Mucosa of rectum (tissue), 2 donors: ENCODE data around the gene MMAB.

Source experiments
- H3K27ac ChIP-seq, 2 donors: one replicate each; pipeline ENCODE4 v1.7.0; 2013; ENCODE audit warnings: inconsistent platforms in 2 of 2, low read depth in 2 of 2, low read length in 2 of 2
- H3K27me3 ChIP-seq, 2 donors: one replicate each; pipeline ENCODE4 v1.7.0; 2013; ENCODE audit warnings: low read length in 2 of 2; ENCODE audit not compliant: control insufficient read depth in 2 of 2, insufficient read depth in 2 of 2
- H3K36me3 ChIP-seq, 2 donors: one replicate each; pipeline ENCODE4 v1.7.0; 2013; ENCODE audit warnings: low read length in 2 of 2; ENCODE audit not compliant: control insufficient read depth in 2 of 2, insufficient read depth in 2 of 2
- H3K4me1 ChIP-seq, 2 donors: one replicate each; pipeline ENCODE4 v1.7.0; 2013; ENCODE audit warnings: low read length in 2 of 2, mild to moderate bottlenecking in 1 of 2; ENCODE audit not compliant: control insufficient read depth in 2 of 2, insufficient read depth in 2 of 2
- H3K4me3 ChIP-seq, 2 donors: one replicate each; pipeline ENCODE4 v1.7.0; 2013; ENCODE audit warnings: low read length in 2 of 2
- H3K9ac ChIP-seq, 2 donors: one replicate each; pipeline ENCODE4 v1.7.0; 2013; ENCODE audit warnings: low read length in 2 of 2, low read depth in 1 of 2, mild to moderate bottlenecking in 1 of 2
- H3K9me3 ChIP-seq, 2 donors: one replicate each; pipeline ENCODE4 v1.7.0; 2013; ENCODE audit warnings: low read length in 2 of 2; ENCODE audit not compliant: control insufficient read depth in 2 of 2
- donor health status: healthy.
- donor health status: Normal muscosa, but diverticular disease.

The MMAB gene

GRCh38 chr12:109544955-109545531 lies 28.3 kb downstream of the MMAB start:
- H3K36me3 ChIP-seq, result no peaks in the 10 kb centered on the region
- H3K27me3 ChIP-seq, result peaks cover 8% of the 10 kb centered on the region in 2 donors
- H3K9me3 ChIP-seq, result no peaks in the 10 kb centered on the region
- H3K4me3 ChIP-seq, result no peak overlapping the region
- no peak overlapping the region for H3K27ac ChIP-seq
- H3K9ac ChIP-seq, result no peak overlapping the region
- H3K4me1 ChIP-seq, result no peaks in the 10 kb centered on the region

GRCh38 chr12:109542876-109543275 lies 30.4 kb downstream of the MMAB start:
- no peaks in the 10 kb centered on the region for H3K9me3 ChIP-seq
- no peaks in the 10 kb centered on the region for H3K4me1 ChIP-seq
- H3K4me3 ChIP-seq, result no peak overlapping the region
- H3K27me3 ChIP-seq, result peaks cover 0 to 3% of the 10 kb centered on the region in 2 donors
- H3K9ac ChIP-seq, result no peak overlapping the region
- no peak overlapping the region for H3K27ac ChIP-seq
- H3K36me3 ChIP-seq, result no peaks in the 10 kb centered on the region

DNA sequence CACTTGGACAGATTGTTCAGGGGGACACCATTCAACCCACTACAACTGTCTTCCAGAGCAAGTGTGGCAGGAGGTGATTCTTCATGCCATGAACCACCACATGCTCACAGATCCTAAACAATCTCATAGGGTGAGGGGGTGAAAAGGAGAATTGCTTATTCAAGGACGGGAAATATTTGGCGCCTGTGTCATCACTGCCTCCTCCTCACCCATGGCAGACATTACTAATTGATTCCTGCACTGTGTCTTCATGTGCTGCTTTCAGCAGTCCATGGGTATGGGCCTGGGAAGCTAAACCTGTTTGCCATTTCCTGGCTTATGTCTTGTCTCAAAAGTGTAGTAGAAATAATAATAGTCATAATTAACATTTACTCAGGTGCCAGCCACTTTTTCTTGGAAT lies 31.3 kb downstream of the MMAB start:
- Histone ChIP-seq H3K27me3 (peaks cover 0 to under 1% of the 10 kb centered on the region in 2 donors), H3K9me3 (no peaks in the 10 kb centered on the region), H3K36me3 (no peaks in the 10 kb centered on the region), H3K9ac (no peak overlapping the region), H3K4me3 (no peak overlapping the region), H3K4me1 (no peaks in the 10 kb centered on the region), H3K27ac (no peak overlapping the region)

GRCh38 chr12:109541413-109541726 lies 31.9 kb downstream of the MMAB start:
- no peak overlapping the region for H3K9ac ChIP-seq
- no peak overlapping the region for H3K27ac ChIP-seq
- peaks cover 0 to 2% of the 10 kb centered on the region in 2 donors for H3K36me3 ChIP-seq
- H3K4me3 ChIP-seq, result no peak overlapping the region
- H3K4me1 ChIP-seq, result no peaks in the 10 kb centered on the region
- no peaks in the 10 kb centered on the region for H3K27me3 ChIP-seq
- no peaks in the 10 kb centered on the region for H3K9me3 ChIP-seq

DNA sequence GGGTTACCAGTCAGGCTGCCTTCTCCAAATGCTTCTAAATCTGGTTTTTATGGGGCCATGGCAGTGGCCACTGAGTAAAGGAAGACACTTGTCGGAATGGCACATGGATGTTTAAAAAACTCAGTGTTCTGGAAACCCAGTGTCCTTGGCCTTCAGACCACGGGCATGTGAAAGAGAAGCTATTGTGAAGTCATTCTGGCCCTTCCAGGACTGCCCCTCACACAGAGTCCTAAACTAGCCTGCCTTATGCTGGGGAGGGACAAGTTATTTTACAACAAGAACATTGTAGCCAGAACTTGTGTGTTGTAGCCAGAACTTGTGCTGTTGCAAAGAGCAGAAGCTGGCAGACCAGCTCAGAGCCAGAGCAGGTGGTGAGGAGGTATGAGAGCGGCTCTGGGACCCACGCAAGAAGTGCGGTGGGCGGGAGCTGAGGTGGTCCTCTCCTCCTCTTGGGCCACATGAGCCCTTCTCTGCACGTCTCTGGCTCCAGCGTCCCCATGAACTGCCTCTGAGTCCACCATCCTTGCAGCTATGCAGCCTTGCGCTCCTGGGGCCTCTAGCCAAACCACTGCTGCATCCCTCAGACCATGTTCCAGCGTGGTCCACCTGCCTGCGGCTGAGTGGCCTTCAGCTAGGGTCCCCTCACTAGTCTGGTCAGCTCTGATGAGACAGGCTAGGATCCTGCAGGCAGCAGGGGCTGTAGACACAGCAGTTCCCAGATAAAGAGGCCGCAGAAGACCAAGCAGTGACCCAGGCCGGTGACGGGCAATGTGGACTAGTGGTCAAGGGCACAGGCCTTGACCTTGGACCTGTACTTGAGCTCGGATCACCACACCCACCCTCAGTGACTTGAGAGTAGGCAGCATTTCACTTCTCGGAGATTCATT lies 32.5 kb downstream of the MMAB start:
- peaks cover under 1 to 6% of the 10 kb centered on the region in 2 donors for H3K36me3 ChIP-seq
- H3K4me3 ChIP-seq, result no peak overlapping the region
- H3K27ac ChIP-seq, result no peak overlapping the region
- H3K9me3 ChIP-seq, result no peaks in the 10 kb centered on the region
- H3K27me3 ChIP-seq, result no peaks in the 10 kb centered on the region
- no peaks in the 10 kb centered on the region for H3K4me1 ChIP-seq
- no peak overlapping the region for H3K9ac ChIP-seq

DNA sequence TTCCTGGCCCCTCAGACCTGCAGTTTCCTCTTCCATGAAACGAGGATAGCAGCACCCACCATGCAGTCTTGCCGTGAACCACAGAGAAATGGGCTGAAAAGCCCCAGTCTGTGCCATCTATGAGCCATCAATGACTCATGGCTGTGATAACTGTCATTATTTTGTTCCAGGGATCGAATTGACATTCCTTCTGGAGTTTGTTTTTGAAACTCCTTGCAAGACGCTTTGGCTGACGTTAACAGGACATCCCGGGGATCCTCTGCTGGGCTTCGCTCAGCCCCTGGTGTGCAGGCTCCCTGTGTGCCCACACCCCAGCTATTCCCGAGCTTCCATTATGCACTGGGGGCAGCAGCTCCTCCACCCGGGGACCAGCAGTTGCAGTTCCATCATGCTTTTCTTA lies 33.8 kb downstream of the MMAB start:
- no peak overlapping the region for H3K9ac ChIP-seq

DNA sequence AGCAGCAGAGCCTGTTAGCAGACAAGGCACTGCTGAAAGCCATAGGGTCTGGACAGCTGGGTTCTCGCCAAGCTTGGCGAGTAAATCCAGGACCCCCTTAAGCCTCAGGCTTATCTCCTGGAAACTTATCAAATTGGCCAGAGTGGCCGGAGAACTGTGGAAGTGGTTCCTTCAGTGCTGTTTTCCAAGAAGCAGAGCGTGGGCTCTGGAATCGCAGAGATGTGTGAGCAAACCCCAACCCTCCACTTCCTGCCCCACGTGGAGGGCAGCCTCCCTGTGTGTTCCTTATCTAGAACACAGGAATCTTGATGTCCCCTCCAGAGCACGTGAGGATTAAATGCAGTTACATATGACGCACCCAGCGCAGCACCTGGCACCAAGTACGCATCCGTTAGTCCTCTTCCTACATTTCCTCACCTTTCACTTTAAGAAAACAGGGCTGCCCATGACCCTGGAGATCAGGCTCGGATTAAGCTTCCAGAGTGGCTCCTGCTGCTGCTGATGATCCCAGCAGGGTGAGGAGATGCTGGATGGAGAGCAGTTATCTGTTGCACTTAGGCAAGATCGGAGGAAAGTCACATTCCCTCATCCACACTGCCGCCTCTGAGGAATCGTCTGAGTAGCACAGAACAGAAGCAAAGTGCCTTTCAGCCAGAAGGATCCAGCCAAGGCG lies 35.0 kb downstream of the MMAB start:
- no peak overlapping the region for H3K4me3 ChIP-seq
- no peaks in the 10 kb centered on the region for H3K9me3 ChIP-seq
- H3K36me3 ChIP-seq, result peaks cover 18 to 19% of the 10 kb centered on the region in 2 donors
- H3K9ac ChIP-seq, result no peak overlapping the region
- no peaks in the 10 kb centered on the region for H3K4me1 ChIP-seq
- no peaks in the 10 kb centered on the region for H3K27me3 ChIP-seq
- H3K27ac ChIP-seq, result no peak overlapping the region

More for the DNA sequence above, 33.8 kb downstream of the MMAB start:
- H3K36me3 ChIP-seq, result peaks cover 12 to 14% of the 10 kb centered on the region in 2 donors
- no peak overlapping the region for H3K27ac ChIP-seq
- H3K9me3 ChIP-seq, result no peaks in the 10 kb centered on the region
- no peak overlapping the region for H3K4me3 ChIP-seq
- H3K27me3 ChIP-seq, result no peaks in the 10 kb centered on the region
- H3K4me1 ChIP-seq, result no peaks in the 10 kb centered on the region

DNA sequence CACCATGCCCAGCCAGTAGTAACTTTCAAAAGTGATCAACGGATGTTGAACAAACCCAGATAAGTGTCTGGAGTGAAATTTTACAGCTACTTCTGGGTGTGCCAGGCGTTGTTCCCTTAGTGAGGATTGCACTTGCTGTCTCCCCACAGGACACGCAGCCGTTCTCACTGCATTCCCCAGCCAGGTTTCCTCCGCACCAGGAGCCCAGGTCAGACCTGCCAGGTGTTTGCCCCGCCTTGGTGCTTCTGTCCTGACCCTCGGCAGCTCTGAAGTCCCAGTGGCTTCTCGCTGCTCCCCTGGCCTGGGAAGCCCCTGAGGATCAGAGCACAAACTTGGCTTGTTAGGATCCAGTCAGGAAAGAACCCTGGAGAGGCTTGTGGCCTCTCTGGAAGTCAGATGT lies 36.2 kb downstream of the MMAB start:
- H3K27me3 ChIP-seq, result no peaks in the 10 kb centered on the region
- no peaks in the 10 kb centered on the region for H3K4me1 ChIP-seq
- H3K9me3 ChIP-seq, result no peaks in the 10 kb centered on the region
- peaks cover 27% of the 10 kb centered on the region in 2 donors for H3K36me3 ChIP-seq
- no peak overlapping the region for H3K9ac ChIP-seq
- H3K27ac ChIP-seq, result no peak overlapping the region
- H3K4me3 ChIP-seq, result no peak overlapping the region

DNA sequence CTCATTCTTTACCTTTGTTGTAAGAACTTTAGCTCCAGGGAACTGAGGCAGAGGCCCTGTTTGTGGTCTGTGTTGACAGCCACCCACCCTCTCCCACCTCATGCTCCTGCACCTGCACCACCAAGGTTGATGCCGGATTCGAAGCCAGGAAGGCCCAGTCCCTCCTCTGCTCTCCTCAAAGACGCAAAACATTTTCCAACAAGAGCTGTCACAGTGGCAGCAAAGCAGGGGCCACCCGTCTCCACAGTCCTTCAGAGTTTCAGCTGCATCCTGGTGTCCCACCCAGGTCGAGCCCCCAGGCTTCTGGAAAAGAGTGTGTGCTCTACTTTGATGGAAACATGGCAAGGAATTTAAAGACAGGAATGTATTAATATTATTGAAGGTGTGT lies 37.4 kb downstream of the MMAB start:
- Histone ChIP-seq H3K36me3 (peaks cover 31 to 38% of the 10 kb centered on the region in 2 donors), H3K4me1 (no peaks in the 10 kb centered on the region), H3K27ac (no peak overlapping the region), H3K4me3 (no peak overlapping the region), H3K9ac (no peak overlapping the region), H3K27me3 (no peaks in the 10 kb centered on the region), H3K9me3 (no peaks in the 10 kb centered on the region)

GRCh38 chr12:109535231-109535862 lies 38.0 kb downstream of the MMAB start:
- Histone ChIP-seq H3K4me3 (no peak overlapping the region), H3K36me3 (peaks cover 31 to 44% of the 10 kb centered on the region in 2 donors), H3K9me3 (no peaks in the 10 kb centered on the region), H3K9ac (no peak overlapping the region), H3K27me3 (no peaks in the 10 kb centered on the region), H3K27ac (no peak overlapping the region), H3K4me1 (no peaks in the 10 kb centered on the region)
